Left forelimb (tissue), 1 donor: ENCODE data around the gene FAM229A.

Source experiments
- DNase-seq: peaks from one replicate; pipeline ENCODE4 v3.0.0-alpha.2; 2018; ENCODE audit warnings: low spot score

Gene FAM229A

DNA sequence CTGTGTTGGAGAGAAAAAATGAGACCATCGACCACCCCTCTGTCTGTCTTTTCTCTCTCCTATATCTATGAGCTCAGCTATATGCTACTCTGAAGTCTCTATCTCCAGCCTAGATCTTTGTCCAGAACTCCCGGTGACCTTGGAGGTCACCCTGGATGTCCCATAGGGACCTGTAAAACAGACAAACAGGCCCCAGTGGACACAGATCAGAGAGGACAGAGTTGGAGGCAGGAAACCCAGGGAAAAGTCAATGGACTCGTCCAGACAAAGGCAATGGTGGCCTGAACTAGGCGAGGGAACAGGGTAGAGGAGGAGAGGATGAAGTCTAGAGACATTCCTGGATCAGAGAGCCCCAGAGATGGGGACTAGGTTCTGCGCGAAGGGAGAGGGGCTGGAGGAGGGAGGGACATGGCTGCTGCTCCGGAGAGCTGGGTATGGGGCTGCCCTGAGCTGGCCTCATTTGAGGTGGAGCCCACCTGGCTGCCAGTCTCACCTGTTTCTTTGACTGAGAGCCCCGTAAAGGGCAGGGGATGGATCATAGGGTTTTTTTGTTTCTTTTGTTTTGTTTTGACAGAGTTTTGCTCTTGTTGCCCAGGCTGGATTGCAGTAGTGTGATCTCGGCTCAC lies 15.6 kb downstream of the FAM229A start:
- DNase-seq, result no peak

DNA sequence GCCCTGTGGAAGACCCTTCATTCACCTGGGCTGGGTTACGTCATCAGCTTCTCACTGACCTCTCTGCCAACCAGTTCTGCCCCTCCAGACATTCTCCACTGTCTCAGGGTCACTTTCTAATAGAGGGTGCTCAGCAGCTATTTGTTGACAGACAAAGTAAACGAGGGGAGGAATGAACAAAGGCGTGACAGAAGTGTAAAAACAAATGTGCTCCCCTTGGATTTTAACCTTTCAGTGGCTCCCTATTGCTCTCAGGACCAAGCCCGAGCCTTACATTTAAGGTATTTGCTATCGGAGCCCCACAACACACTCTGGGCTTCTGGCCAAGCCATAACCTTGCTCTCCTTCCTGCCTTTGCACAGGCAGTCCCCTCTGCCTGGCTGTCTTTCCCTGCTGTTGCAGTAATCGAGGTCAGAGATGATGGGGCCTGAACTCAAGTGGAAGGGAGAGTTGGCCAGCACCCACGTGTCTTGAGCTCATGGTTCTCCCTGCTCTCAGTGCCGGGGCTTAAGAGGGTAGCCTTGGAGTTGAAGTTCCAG lies 16.9 kb downstream of the FAM229A start:
- no peak for DNase-seq

DNA sequence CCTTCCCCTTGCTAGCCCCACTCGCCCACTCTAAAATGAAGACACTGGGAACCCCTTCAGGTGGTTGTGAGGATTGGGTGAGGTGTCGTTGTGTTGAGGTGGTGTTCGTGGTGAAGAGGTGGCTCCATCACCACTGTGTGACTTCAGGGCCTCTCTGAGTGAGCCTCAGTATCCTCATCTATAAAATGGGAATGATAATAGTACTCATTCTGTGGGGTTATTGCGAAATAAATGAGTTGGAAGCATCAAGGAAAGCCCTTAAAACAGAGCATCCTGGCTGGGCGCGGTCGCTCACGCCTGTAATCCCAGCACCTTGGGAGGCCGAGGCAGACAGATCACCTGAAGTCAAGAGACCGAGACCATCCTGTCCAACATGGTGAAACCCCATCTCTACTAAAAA lies 19.6 kb downstream of the FAM229A start:
- DNase-seq, result no peak

DNA sequence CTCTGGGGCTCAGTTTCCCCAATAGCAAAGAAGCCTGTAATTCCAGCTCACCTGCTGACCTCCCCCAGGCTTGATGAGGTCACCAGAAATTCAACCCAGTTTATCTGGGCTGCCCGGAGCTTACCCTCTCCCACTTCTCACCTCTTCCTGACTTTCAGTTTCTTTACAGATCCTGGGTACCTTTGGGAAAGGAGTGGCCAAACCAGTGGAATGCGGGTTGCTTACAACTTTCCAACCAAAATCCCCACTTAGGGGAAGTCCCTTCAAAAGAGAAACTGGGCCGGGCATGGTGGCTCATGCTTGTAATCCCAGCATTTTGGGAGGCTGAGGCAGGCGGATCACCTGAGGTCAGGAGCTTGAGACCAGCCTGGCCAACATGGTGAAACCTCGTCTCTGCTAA lies 20.3 kb downstream of the FAM229A start:
- no peak for DNase-seq

DNA sequence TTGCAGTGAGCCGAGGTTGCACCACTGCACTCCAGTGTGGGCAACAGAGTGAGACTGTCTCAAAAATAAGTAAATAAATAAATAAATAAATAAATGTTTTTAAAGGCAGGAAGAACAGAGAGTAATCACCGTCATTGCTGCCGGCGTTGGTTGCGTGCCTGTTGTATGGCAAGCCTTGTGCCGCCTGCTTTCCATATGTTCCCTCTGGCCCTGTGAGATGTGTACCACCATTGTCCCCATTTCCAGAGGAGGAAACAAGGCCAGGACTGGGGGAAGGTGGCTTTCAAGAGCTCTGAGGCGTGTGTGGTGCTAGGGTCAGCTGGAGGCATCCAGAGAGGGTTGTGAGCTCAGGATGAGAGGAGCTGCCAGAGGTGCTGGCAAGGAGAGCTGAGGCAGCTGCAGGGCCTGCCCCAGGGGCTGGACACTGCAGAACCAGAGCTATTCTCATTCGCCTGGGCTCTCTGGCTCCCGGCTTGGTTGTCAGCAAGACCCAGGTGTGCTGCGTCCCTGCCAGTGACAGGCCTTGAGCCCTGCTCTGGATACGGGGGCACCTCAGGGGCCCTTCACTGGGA lies 21.0 kb downstream of the FAM229A start:
- no peak for DNase-seq

DNA sequence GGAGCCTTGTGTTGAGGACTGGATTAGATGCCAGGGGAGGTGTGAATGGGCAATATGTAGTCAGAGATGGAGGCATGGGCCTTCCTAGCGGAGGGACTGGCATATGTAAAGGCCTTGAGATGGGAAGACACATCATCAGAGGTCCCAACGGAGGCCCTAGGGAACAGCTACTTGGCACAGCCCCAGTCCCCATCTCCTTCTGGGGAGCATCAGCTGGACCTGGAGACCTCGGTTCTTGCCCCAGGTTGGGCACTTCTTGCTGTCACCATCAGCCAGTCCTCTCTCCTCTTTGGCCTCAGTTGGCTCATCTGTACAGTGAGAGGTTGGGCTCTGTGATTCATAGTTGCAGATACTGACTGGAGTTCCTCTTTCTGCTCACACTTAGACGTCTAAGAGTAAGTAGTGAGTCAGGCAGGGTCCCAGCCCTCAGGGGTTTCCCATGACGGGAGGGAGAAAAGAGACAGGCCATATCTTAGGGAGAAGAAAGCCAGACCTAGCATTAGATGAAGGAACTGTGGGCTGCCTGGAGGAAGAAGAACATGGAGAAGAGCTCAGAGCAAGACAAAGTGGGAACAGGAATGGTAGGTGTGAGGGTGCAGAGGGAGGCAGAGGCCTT lies 22.8 kb downstream of the FAM229A start:
- no peak for DNase-seq

DNA sequence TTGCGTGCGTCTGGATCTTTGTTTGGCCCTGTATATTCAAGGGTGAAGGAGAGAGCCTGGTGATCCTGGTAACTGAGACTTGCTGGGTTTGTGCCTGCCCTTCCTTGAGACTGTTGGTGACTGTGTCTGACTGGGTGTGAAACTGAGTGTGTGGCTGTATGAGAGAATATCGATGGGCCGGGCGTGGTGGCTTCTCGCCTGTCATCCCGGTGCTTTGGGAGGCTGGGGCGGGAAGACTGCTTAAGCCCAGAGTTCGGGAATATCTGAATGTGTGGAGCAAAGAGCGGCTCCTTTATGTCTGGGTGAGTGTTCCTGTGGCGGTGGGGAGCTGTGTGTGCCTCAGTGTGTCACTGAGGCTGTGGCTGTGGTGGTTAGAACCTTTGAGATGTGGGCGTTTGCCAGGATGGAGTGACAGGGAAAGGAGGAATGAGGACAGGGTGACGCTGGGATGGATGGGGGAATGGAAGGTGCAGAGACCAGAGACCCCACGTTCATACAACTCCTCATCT lies 23.6 kb downstream of the FAM229A start:
- DNase-seq, result no peak

DNA sequence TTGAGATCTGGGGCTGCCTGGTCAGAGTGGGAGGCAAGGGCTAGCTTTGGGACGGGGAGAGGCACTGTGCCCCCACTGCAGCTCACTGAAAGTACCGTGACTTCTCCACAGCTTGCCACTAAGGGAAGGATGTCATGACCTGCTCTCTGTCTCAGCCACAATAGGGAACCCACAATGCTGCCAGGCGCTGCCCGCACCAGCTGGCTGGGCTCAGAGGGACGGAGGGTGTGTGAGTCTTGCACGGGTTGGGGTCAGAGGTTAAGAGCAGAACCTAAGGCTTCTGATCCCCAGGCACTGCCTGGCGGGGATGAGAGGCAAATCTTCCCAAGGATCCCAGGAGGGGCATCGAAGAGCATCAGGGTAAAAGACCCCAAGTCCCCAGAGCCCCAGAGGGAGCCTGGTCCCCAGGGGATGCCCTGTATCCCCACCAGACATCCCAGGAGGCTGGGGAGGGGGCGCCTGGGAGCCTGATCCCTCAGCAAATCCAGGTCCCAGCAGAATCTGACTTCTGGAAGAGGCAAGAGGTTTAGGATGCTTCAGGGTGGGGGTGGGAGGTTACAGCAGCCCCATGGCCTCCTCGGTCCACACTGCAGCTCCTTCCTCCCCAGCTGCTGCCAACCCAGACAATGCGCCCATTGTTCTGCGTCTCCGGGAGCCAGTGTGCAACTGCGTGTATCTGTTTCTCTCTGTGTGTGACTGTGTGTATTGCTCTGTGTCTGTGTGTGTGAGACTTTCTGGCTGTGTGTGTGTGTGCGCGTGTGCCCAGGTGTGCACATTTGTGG lies 24.2 kb downstream of the FAM229A start:
- DNase-seq, result no peak

DNA sequence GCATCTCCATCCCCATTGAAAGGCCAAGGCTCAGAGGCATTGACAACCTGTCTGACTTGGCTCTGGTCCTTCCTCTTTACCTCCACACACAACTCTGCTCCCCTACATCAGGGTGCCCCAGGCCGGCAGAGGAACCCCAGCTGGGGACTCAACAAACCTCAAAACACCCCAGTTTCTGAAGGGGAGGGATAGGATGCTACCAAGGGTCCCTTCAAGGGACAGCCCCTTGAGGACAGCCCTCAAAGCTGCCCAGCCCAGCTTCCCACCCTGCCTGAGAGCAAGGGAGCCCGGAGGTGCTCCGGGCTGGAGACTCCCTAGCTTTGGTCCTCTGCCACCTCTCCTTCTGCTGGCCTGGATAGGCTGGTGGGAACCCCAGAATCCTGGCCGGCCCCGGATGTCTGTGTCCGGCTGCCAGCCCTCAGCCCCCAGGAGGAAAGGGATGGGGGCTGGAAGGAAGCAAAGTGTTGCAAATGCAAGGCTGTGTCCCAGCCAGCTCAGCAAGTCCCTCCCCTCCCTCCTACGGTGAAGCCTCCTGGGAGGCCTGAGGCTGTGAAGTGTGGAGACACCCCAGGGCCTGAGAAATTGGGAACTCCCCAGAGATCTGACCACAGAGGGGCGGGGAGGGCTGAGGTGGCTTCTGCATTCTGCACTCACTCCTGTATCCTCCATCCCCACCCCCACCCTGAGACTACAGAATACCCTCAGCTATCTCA lies 25.2 kb downstream of the FAM229A start:
- no peak for DNase-seq

DNA sequence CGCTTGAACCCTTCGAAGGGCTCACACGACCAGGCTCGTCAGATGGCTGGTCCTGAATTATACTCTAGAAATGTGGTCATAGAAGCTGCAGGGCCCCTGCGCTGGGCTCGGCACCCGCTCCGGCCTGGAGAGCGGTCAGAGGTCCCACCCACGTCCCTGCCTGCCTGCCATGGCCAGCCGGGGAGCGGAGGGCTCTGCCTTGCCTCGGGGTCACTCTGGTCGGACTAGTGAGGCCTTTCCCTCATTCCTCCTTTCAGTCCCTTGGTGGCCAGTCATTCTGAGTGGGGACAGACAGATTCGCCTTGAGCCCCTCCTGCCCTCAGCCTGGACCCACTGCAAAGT lies 25.7 kb downstream of the FAM229A start:
- DNase-seq, result no peak

DNA sequence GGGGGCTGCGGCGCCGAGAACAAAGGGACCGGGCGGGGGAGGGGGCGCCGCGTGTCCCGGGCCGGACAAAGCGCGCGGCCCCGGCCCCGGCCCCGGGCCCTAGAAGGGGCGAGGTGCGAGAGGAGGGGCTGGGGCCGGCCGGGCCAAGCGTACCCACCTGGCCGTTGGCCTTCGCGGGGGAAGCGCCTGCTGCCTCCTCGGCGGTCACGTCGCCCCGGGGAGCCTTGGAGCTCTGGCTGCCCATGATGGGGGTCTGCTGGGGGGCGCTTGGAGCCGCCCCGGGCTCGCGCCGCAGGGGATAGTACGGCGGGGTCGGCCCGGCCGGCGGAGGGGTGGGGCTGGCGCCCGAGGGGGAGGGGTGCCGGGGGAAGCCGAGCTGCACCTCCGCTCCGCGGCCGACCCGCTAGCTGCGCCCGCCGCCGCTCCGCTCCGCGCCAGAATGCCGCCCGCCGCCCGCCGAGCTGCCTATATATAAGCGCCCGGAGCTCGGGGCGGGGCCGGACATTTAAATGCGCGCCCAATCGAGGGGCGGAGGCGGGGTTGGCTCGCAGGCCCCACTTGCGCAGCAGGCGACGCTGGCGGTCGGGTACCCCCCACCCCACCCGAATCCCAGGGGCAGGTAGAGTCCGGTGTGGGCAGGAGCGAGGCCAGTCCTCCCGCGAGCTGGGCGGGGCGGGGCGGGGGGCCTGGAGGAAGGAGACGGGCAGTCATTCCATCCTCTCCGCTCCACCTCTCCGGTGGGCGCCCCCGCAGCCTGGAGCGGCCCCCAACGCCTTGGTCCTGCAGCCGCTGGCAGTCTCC lies 26.3 kb downstream of the FAM229A start, which contains the start of gene MARCKSL1:
Gene MARCKSL1, minus strand, starts transcription at position 444 of the 801 bp plus-strand sequence. Its CDS starts 200 bp downstream, at position 244.
- DNase-seq, result peak; percentile 92

DNA sequence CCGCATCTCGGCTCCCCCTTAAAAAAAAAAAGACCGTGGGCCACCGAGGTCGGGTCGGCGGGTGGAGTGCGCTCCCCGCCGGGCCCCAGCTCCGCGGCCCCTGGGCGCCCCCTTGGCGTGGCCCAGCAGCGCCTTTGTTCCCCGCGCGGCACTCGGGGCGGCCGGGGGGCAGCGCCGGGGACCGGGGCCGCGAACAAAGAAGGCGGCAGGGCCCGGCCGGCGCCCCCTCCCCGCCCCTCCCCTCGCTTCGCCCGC lies 26.8 kb downstream of the FAM229A start:
- no peak for DNase-seq

DNA sequence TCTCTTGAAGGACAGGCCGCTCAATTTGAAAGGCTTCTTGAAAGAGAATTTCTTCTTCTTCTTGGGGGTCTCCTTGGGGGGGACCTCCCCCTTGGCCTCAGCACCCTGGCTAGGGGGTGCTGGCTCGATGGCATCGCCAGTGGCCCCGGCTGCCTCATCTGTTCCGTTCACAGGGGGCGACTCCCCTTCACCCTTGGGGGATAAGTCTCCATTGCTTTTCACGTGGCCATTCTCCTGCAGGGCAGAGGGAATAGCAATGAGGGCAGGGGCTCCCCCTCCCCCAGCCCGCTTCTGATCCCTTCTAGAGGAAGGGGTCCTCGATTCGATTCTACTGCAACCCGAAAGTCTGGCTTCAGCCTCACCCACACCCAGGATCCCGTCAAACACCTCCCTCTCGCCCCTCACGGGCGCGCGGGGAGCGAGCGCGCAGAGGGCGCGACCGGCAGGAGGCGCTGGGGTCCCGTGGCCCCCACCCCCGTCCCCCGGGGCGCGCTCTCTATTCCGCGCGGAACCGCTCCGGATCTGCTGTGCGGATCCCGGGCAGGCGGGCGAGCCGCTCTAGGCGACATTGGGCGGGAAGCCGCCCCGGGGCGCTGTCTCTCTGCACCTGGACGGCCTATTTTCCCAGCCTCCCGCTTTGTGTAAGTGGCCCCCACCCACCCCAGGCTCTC lies 27.3 kb downstream of the FAM229A start:
- DNase-seq, result no peak

DNA sequence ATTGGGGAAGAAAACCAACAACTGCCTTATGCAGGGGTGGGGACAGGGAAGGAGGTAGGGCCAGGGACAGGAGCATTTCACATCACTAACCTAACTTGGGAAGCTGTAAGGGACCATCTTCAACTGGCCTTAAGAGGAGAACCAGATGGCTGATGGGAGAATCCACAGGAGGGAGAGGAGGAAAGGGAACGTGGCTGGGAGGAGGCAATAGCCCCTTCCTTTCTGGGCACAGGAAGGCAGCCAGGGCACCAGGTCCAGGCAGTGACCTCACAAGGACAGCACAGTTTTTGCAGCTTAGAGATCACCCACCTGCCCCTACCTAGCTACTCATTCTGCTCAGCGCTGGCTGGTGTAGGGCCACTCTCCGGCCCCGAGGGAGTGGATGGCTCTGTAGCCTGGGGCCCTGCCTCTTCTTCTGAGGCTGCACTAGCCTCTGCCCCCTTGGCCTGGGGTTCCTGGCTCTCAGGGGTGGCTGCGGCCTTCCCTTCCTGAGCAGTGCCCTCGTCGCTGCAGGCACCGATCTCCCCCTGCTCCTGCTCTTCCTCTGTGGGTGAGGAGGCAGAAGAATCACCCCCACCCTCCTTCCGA lies 27.9 kb downstream of the FAM229A start:
- no peak for DNase-seq

DNA sequence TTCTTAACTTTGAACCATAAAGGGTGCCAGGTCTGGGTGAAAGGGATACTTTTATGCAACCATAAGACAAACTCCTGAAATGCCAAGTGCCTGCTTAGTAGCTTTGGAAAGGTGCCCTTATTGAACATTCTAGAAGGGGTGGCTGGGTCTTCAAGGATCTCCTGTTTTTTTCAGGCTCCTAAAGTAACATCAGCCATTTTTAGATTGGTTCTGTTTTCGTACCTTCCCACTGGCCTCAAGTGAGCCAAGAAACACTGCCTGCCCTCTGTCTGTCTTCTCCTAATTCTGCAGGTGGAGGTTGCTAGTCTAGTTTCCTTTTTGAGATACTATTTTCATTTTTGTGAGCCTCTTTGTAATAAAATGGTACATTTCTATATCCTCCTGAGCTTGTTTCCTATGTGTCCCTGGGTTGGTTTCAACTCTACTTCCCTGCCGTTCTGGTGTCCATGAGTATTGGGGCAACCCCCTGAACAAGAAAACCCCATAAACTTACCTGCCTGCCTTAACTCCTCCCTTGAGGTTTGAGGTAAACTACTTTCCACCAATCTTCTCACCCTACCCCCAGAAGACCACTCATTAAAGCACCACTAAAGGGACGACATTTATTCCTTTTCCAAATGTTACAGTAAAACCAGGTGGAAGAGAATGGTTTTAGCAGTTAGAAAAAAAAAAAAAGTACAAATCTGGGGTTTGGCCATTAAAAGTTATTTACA lies 28.9 kb downstream of the FAM229A start:
- DNase-seq, result no peak

DNA sequence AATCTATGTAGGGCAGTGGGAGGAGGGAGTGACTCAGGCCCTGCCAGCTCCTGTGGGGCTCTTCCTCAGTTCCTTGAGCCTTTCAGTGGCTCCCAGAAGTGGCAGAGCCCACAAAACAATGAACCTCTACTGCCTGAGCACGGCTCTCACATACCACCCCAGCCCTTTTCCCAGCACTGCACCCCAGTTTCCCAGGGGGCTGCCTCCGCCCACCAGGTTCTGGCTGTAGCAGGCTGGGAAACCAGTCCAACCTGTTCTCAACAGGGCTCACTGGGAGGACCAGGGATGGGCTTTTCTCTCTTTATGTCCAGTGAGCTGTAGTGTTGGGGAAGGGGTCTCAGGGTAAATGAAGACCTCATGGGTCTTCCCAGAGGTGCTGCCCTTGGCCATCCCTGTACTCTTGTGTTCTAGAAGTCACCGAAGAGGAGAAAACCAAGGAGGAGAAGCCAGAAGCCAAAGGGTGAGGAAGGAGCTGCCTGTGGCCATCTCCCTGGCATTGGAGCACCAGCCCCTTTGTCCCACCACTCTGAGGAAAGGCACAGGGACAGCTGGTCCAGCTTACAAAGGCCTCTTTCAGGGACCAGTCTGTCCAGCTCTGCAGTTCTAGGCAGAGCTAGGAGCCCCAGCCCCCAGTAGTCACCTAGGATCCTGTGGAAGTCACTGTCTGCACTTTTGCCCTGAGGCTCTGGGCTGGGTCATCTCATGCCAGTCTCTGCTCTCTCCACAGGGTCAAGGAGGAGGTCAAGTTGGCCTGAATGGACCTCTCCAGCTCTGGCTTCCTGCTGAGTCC lies 29.8 kb downstream of the FAM229A start:
- no peak for DNase-seq

DNA sequence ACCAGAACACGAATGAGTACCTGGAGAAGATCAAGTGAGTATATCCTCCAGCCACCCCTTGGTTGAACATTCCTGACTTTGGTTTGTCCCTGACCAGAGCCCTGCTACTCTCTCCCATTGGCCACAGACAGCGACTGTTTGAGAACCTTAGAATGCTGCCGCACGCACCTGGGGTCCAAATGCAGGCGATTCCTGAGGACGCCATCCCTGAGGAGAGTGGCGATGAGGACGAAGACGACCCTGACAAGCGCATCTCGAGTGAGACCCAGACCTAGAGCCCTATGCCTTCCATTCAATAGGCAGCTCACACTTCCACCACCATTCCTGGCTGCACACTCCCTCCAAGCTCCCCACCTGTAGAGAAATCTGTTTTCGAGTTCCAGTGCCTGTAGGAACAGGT lies 30.7 kb downstream of the FAM229A start:
- DNase-seq, result no peak

DNA sequence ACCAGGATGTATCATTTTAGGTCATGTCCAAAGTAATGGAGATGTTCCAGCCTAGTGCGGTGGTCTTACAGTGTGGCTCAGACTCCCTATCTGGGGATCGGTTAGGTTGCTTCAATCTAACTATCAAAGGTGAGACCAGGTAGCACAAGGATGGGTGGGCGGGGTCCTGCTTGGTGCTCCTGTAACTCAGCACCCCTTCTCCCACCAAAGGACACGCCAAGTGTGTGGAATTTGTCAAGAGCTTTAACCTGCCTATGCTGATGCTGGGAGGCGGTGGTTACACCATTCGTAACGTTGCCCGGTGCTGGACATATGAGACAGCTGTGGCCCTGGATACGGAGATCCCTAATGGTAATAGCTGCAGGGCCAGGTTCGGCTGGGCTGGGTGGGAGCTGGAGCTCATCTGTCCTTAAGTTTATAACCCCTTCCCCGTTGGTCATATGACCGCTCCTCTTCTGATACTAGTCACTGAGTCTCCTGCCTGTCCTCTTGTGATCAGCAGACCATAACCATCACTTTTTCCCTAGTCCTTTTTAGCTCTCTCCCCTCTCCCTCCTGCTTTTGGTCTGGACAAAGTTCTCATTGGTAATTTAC lies 31.6 kb downstream of the FAM229A start:
- no peak for DNase-seq
